ENCODE data around the gene ZFHX2. TPM values are rescaled to one million over a fixed set of nuclear protein-coding genes. Genes with fewer than 3 reads are reported as not detected.

The ZFHX2 gene
- total RNA-seq, 1 donor from 2014 or later, result 2.3 TPM

DNA sequence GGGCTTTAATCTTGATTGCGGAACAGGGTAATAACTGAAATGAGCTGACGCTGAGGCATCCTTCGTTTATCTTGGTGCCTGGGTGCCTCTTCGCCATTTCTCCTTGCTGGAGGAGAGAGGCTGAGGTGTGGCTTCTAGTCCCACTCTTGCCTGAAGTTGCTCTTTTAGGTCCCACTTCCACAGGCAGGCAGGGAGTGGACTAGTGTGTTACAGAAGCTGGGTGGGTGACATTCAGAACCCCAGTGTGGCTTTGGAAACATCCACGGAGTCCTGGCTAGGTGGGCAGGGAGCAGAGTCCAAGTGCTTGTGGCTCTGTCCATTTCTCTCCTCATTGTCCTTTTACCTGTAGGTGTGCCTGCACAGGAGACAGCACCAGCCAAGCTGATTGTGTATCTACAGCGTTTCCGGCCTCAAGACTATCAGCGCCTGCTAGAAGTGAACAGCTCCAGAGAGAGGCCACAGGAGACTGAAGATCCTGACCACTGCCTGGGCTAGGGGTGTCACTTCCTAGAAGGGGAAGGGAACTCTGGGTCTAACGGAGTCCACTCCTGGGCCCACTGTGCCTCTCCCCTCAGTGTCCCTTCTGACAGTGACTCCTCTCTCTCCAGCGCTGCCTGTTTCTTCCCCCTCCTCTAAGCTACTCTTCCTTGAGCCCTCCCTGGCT lies 6.9 kb upstream of the ZFHX2 start:
- no peak for DNase-seq (ENCODE audit: low read depth)
- TF ChIP-seq, protein P1, sequence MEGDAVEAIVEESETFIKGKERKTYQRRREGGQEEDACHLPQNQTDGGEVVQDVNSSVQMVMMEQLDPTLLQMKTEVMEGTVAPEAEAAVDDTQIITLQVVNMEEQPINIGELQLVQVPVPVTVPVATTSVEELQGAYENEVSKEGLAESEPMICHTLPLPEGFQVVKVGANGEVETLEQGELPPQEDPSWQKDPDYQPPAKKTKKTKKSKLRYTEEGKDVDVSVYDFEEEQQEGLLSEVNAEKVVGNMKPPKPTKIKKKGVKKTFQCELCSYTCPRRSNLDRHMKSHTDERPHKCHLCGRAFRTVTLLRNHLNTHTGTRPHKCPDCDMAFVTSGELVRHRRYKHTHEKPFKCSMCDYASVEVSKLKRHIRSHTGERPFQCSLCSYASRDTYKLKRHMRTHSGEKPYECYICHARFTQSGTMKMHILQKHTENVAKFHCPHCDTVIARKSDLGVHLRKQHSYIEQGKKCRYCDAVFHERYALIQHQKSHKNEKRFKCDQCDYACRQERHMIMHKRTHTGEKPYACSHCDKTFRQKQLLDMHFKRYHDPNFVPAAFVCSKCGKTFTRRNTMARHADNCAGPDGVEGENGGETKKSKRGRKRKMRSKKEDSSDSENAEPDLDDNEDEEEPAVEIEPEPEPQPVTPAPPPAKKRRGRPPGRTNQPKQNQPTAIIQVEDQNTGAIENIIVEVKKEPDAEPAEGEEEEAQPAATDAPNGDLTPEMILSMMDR (IDR thresholded peaks at IDR 0.05; ENCODE audit: insufficient read depth, low read length, poor library complexity, severe bottlenecking), result no peak
- Histone ChIP-seq H3K4me3 (ENCODE audit: low read depth, low read length) (no peak overlapping the region), H3K36me3 (ENCODE audit: control insufficient read depth, insufficient read depth, low read length) (peaks cover 6% of the 10 kb centered on the region), H3K27me3 (ENCODE audit: control insufficient read depth, insufficient read depth, low read length) (no peaks in the 10 kb centered on the region)

DNA sequence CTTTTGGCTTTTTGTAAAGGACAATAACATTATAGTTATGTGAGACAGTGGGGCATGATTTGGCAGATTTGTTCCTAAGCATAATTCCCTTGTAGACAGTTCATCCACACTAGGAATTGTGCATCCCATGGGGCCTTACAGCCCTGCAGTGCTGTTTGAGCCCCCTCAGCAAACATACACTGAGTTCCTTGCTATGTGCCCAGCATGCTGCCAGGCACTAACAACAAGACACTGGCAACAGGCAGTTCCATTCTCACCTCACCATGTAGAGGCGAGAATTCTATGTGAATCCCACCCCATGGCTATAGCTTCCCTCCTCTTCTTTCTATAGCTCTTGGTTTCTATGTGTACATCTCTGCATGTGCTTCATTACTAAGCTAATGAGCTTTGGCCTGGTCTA lies 6.4 kb upstream of the ZFHX2 start:
- no peak for DNase-seq (ENCODE audit: low read depth)
- Histone ChIP-seq H3K36me3 (ENCODE audit: control insufficient read depth, insufficient read depth, low read length) (peaks cover 6% of the 10 kb centered on the region), H3K27me3 (ENCODE audit: control insufficient read depth, insufficient read depth, low read length) (no peaks in the 10 kb centered on the region), H3K4me3 (ENCODE audit: low read depth, low read length) (no peak overlapping the region)
- TF ChIP-seq, protein P1 (IDR thresholded peaks at IDR 0.05; ENCODE audit: insufficient read depth, low read length, poor library complexity, severe bottlenecking), result no peak

DNA sequence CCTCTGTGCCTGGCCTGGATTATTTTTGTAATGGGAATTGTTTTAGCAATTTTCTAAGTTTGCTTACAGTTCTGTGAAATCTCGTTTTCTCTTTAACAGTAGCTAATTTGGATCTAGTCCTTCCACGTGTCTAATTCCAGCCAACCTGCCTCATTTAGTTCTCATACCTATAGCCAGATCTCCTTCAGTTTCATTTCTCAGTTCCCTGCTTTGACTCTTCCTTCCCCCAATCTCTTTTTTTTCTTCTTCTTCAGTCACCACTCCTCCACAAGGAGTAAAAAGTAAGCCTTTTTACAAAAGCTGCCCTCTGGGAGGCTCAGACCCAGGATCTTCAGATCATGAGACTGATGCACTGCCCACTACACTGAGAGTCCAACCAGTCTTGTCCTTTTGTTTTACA lies 6.0 kb upstream of the ZFHX2 start:
- TF ChIP-seq, protein P1 (IDR thresholded peaks at IDR 0.05; ENCODE audit: insufficient read depth, low read length, poor library complexity, severe bottlenecking), result no peak
- Histone ChIP-seq H3K36me3 (ENCODE audit: control insufficient read depth, insufficient read depth, low read length) (peaks cover 6% of the 10 kb centered on the region), H3K4me3 (ENCODE audit: low read depth, low read length) (no peak overlapping the region), H3K27me3 (ENCODE audit: control insufficient read depth, insufficient read depth, low read length) (no peaks in the 10 kb centered on the region)
- no peak for DNase-seq (ENCODE audit: low read depth)

DNA sequence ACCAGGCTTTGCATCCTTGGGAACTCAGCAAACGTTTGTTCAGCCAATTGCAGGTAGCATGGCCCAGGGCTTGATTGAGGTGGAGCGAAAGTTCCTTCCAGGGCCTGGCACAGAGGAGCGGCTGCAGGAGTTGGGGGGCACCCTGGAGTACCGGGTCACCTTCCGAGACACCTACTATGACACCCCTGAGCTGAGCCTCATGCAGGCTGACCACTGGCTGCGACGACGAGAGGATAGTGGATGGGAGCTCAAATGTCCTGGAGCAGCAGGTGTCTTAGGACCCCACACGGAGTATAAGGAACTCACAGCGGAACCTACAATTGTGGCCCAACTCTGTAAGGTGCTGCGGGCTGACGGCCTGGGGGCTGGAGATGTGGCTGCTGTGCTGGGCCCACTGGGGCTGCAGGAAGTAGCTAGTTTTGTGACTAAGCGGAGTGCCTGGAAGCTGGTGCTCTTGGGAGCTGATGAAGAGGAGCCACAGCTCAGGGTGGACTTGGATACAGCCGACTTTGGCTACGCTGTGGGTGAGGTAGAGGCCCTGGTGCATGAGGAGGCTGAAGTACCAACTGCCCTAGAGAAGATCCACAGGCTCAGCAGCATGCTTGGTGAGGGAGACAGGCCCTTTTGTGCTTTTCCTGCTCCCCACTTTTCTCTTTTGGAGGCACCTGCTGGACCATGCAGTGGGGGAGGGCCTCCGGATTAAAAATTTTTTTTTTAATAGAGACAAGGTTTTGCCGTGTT lies 5.3 kb upstream of the ZFHX2 start:
- no peak for DNase-seq (ENCODE audit: low read depth)
- Histone ChIP-seq H3K36me3 (ENCODE audit: control insufficient read depth, insufficient read depth, low read length) (peaks cover 6% of the 10 kb centered on the region), H3K27me3 (ENCODE audit: control insufficient read depth, insufficient read depth, low read length) (no peaks in the 10 kb centered on the region), H3K4me3 (ENCODE audit: low read depth, low read length) (peak overlapping the region; percentile 91)
- TF ChIP-seq, protein P1 (IDR thresholded peaks at IDR 0.05; ENCODE audit: insufficient read depth, low read length, poor library complexity, severe bottlenecking), result no peak

DNA sequence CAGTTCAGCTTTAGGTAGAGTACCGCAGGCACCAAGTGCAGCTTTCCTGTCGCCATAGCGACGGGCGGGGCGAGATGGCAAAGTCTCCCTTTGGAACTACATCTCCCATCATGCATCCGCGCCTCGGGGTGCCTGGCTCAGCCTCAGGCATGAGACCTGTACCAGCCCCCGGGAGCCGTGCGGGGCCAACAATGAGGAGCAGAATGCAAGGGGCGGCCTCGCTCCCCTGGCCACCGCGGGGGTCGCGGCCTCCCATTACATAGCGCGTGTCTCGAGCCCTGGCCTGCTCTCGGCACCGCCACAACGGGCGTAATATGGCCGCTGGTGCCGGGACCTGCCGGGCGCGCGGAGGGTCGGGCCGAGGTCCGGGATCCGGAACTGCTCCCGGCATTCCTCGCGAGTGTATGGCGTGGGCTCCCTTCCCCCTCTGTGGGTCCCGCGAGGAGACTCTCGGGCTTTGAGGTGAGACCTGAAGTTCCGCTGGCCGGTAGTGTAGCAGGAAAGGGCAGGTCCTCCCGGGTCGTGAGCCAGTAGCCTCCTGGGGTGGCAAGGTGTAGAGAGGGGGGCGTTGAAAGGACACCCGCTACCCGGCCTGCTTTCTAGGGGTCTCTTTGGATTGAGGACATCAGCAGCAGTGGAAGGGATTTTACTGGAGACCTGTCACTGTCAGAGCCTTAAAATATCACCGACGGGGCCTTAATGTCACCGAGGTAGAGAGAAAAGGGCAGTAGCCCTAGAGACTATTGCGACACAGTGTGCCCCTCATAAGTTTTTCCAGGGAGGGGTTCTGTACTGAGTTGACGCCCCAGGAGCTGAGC lies 4.5 kb upstream of the ZFHX2 start, which contains the start of gene THTPA:
Gene THTPA, plus strand, starts transcription at position 390 of the 818 bp plus-strand sequence. CDS start 487 bp downstream, outside the sequence.
- Histone ChIP-seq H3K27me3 (ENCODE audit: control insufficient read depth, insufficient read depth, low read length) (no peaks in the 10 kb centered on the region), H3K4me3 (ENCODE audit: low read depth, low read length) (peak within 1 kb of the TSS; percentile 91), H3K36me3 (ENCODE audit: control insufficient read depth, insufficient read depth, low read length) (peaks cover 4% of the 10 kb centered on the region)
- peak; percentile 73 for DNase-seq (ENCODE audit: low read depth)
- TF ChIP-seq, protein P1 (IDR thresholded peaks at IDR 0.05; ENCODE audit: insufficient read depth, low read length, poor library complexity, severe bottlenecking), result no peak

All from kidney epithelial cell (primary cell).